NCI-H2107 treated with DMSO at 0.1 percent for 48 hours (cell line): ENCODE data around the gene OR4B1.
"Not testable (repeated sequence)": the region's sequence is repeated elsewhere in the genome, so short reads cannot be mapped to it uniquely, and the experiment has no call there.

Experiments
- DNase-seq: peaks from one replicate; lab custom pipeline; 2025; ENCODE audit not compliant: unreplicated experiment; lab: John Stamatoyannopoulos, UW

Gene OR4B1

GRCh38 chr11:48216510-48216909 is at the start of gene OR4B1:
OR4B1 (plus strand) TSS chr11:48216810; CDS start chr11:48216810, 0 bp downstream.
- no peak for DNase-seq

- DNase-seq: no peak
These were observed 49.2 kb upstream of the OR4B1 start for GRCh38 chr11:48167380-48167779.

GRCh38 chr11:48168815-48169214 is 47.8 kb upstream of the OR4B1 start:
- no peak for DNase-seq

GRCh38 chr11:48169259-48169658 is 47.4 kb upstream of the OR4B1 start:
- no peak for DNase-seq

DNA sequence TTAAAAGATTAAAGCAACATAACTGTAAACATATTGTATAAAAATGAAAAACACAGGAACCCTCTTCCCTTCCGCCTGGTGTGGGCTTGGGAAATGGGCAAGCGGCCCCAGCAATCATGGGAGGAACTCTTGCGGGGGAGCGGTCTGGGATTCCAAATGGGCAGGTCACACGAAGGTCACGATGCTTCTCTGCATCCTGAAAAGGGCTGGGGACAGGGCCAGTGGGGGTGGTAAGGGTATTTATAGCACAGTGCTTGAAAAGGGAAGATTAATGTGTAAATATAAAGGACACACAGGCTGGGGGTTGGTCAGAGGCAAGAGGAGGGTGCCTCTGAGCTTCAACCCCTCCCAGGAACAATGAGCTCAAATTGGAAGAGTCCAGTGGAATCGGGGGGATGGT is 46.9 kb upstream of the OR4B1 start:
- DNase-seq: no peak

GRCh38 chr11:48170241-48171233 is 46.1 kb upstream of the OR4B1 start:
- no peak for DNase-seq

DNA sequence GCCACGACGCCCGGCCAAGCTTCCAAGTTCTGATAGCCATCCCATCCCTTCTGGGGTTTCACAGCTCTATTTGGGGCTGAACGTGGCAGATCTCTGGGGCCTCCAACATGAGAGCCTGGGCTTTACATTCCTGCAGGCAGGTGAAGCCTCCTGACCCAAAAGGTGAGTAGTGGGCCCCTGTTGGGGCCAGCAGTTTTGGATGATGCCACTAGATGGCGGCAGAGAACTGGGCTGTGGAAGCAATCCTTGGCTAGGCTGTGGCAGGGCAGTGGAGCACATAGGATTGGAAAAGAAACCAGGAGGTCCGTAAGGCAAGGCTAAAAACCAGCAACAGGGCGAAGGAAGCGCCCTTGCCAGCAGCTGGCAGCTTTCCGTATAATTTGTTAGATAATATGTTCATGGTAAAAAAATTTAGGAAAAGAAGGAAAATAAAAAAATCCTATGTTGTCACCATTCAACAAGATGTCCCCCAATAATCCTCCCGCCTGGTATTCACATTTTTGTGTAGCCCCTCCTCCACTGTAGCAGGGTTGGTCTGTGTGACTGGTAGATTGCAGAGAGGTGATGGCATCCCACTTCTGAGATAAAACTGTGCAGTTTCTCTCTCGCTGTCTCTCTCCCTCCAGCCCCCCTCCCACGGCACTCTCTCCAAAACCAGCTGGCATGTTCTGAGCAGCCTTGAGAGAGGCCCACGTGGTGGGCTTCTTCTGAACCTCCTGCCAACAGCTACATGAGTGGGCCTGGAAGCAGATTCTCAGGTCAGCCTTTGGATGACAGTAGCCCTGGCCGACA is 43.6 kb upstream of the OR4B1 start:
- DNase-seq: peak; percentile 32

DNA sequence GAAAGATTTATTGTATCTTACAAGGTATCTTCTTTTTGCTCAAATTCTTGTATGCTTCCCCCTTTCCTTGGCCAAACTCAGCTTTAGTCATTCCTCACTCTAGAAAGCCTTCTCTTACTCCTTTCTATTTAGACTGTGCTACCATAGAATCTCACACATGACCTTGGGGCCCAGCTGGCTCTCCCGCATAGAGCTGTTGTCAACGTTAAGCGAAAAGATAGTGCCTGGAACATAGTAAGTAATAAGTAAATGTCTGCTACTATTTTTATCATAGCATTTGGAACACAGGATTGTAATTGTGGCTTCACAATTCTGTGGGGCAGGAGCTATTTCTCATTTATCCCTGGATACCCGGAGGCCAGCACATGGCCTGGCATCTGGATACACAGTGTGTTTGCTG is 38.9 kb upstream of the OR4B1 start:
- no peak for DNase-seq

GRCh38 chr11:48180627-48181026 is 36.0 kb upstream of the OR4B1 start:
- no peak for DNase-seq

GRCh38 chr11:48182860-48183526 is 33.6 kb upstream of the OR4B1 start:
- DNase-seq: no peak

DNA sequence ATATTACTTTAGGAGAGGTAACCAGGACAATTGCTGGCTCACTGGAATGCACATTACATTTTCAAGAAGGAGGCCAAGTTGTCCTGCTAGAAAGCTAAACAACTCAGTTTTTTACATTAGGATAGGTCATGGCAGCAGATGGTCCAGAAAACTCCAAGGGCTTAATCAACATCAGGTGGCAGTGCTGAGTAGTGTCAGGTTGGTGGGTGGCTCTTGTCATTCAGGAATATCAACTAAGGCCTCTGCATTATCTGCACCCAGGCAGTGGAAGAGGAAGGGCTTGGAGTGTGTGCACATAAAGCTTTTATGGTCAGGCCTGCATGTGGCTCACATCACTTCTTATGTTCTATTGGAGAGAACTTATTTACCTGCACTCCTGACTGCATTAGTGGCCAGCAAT is 32.2 kb upstream of the OR4B1 start:
- DNase-seq: no peak

GRCh38 chr11:48190906-48191654 is 25.5 kb upstream of the OR4B1 start:
- not testable (repeated sequence) for DNase-seq

DNA sequence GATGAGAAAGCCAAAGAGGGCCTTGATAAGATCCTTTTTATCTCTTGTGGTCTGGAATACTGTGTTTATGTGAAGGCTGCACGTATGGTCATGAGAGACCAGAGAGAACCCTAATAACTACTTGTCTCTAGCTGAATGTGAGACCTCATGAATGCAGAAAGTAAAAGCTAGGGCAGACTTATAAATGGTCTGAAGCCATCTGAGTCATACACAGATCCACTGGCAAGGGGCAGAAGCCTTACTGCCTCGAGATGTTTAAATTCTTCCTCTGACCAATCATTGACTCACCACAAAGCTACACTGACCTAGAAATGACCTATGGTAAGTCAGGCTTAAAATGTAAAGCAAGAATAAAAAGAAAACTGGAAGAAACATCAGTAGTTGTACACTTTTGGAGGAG is 22.7 kb upstream of the OR4B1 start:
- DNase-seq: no peak

DNA sequence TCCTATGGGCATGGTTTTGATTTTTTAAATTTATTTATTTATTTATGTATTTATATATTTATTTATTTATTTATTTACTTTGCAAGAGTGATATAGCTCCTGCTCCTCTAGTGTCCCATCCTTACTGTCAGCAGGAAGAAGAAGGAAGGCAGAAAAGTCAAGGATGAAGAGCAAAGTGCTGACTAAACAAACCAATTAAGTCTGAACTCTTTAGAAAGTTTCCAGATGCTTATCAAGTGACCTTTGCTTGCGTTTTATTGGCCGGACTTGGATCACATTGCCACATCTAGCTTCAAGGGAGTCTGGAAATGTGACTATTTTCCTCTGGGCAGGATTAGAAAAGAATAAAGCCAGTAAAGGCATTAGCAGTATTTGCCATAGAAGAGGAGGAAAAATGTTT is 8.7 kb upstream of the OR4B1 start:
- DNase-seq: no peak

GRCh38 chr11:48210052-48210451 is 6.6 kb upstream of the OR4B1 start:
- no peak for DNase-seq

DNA sequence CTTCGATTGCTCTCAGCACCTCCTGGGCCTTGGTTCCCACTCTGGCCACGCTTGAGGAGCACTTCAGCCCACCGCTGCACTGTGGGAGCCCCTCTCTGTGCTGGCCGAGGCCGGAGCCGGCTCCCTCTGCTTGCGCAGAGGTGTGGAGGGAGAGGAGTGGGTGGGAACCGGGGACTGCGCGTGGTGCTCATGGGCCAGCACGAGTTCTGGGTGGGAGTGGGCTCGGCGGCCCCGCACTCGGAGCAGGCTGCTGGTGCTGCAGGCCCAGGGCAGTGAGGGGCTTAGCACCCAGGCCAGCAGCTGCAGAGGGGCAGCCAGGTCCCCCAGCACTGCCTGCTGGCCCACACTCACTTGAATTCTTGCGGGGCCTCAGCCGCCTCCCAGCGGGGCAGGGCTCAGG is 12.2 kb downstream of the OR4B1 start:
- DNase-seq: no peak

GRCh38 chr11:48230057-48230456 is 13.4 kb downstream of the OR4B1 start:
- not testable (repeated sequence) for DNase-seq

GRCh38 chr11:48237727-48238126 is 21.1 kb downstream of the OR4B1 start:
- DNase-seq: no peak

DNA sequence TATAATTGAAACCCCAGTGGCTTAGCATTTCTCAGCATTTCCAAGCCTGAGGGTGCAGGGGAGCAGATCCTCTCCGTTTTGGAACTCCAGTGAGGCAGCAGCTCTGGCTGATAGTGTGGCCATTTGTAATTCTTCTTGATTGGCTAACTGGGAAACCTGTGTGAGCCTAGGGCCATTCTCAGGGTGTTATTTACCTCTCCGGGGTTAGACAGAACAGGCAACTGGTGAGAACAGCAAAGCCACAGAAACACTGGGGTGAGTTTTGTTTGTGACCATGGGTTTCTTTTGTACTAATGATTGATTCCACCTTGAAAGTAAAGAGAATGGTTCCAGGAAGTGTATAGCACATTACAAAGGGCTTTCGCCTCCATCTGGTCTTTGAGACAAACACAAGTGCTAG is 25.9 kb downstream of the OR4B1 start:
- DNase-seq: no peak

DNA sequence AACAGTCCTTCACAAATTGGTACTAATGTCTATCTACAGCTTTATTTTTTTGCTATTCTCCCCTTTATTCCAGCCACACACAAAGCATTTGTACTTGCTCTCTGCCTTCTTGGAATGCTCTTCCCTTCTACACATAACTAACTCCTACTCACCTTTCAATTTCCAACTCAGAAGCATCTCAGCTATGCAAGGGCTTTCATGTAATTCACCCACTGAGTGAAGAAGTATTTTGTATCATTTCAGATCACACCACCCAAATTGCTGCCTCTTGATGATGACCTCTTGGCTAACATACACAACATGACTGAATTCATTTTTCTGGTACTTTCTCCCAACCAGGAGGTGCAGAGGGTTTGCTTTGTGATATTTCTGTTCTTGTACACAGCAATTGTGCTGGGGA is 28.2 kb downstream of the OR4B1 start, which contains the start of gene OR4X2:
OR4X2 (plus strand) TSS at position 301 of the 400 bp plus-strand sequence; CDS start at position 301, 0 bp downstream.
- DNase-seq: no peak

- no peak for DNase-seq
These were observed 32.3 kb downstream of the OR4B1 start for GRCh38 chr11:48248902-48249301.
